ENCODE results near the gene ERVK3-1.

The ERVK3-1 gene

DNA sequence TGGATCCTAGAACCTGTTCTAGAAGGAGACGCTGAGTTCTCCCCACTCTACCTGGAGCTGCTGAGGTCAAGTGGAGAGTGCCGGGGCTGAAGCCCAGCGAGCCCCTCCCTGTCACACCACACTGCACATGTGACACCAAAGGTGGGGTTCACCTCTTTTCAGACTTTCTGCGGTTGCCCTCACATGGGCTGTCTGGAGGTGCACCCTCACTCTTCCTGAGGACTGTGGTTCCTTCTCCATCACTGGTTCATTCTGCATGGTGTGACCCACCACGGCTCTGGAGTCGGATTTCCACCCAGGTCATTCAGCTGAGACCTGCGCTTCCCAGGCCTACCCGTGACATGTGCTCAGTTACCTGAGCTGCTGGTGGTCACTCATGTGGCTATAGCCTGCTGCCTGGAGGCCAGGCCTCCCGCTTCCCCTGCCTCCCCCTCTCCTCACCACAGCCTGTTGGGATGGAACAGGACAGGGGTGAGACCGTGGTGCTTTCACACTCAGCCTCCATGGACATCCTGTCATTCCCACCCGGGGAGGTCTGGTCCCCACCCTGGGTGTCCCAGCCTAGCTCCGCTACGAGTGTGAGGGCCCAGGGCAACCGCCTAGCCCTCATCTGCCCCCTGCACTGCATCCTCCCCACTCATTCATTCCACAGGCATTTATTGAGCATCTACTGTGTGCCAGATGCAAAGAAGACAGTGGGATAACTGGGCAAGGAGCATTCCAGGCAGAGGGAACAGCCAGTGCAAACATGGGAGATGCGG is 48.7 kb downstream of the ERVK3-1 start:
- H3K4me3 ChIP-seq (replicated peaks; ENCODE audit: low read depth, low read length): no peak overlapping the region
- no peak for DNase-seq (ENCODE audit: extremely low read depth, low read depth)
- TF ChIP-seq, protein P1, sequence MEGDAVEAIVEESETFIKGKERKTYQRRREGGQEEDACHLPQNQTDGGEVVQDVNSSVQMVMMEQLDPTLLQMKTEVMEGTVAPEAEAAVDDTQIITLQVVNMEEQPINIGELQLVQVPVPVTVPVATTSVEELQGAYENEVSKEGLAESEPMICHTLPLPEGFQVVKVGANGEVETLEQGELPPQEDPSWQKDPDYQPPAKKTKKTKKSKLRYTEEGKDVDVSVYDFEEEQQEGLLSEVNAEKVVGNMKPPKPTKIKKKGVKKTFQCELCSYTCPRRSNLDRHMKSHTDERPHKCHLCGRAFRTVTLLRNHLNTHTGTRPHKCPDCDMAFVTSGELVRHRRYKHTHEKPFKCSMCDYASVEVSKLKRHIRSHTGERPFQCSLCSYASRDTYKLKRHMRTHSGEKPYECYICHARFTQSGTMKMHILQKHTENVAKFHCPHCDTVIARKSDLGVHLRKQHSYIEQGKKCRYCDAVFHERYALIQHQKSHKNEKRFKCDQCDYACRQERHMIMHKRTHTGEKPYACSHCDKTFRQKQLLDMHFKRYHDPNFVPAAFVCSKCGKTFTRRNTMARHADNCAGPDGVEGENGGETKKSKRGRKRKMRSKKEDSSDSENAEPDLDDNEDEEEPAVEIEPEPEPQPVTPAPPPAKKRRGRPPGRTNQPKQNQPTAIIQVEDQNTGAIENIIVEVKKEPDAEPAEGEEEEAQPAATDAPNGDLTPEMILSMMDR (IDR thresholded peaks at IDR 0.05; ENCODE audit: low read depth, low read length, missing control alignments): no peak

DNA sequence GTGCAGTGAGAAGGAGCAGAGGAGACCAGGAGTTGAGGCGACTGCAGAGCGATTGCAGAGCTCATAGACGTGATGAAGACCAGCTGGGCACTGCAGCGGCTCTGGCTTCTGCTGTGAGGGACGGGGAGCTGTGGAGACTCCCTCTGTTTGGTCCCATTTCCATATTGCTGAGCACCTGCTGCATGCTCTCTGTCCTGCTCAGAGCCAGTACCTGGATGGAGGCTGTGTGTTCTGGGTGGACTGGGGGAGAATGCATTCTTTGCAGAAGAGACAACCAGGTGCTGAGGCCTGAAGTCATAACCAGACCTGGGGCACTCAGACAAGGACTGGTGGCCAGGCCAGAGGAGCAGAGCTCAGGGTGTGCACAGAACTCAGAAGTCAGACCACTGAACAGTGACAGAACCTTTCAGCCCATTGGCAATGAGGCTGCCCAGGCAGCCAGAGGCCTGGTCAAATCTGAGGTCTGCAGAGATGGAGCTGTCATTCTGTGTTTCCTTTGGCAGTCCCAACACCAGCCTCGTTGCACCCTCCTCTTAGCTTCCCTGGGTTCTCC is 49.4 kb downstream of the ERVK3-1 start:
- no peak for DNase-seq (ENCODE audit: extremely low read depth, low read depth)
- H3K4me3 ChIP-seq (replicated peaks; ENCODE audit: low read depth, low read length): no peak overlapping the region
- TF ChIP-seq, protein P1 (IDR thresholded peaks at IDR 0.05; ENCODE audit: low read depth, low read length, missing control alignments): no peak

DNA sequence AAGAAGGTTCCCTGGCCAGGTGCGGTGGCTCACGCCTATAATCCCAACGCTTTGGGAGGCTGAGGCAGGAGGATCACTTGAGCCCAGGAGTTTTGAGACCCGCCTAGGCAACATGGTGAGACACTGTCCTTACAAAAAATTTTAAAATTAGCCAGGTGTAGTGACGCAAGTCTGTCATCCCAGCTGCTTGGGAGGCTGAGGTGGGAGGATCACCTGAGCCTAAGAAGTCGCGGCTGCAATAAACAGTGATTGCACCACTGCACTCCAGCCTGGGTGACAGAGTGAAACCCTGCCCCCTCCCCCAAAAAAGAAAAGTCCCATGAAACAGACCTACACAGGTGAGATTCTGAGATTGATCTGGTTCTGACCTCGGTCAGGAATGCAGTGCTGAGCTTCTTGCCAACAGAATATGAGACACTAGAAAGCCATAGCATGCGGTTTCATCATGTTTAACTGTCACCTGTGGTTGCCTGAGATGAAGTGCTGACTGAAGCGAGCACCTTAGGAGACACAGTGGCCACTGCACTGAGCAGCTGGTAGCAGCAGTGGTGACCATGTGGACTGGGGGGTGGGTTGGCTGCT is 50.1 kb downstream of the ERVK3-1 start:
- no peak overlapping the region for H3K4me3 ChIP-seq (replicated peaks; ENCODE audit: low read depth, low read length)
- TF ChIP-seq, protein P1 (IDR thresholded peaks at IDR 0.05; ENCODE audit: low read depth, low read length, missing control alignments): no peak
- DNase-seq (ENCODE audit: extremely low read depth, low read depth): no peak

DNA sequence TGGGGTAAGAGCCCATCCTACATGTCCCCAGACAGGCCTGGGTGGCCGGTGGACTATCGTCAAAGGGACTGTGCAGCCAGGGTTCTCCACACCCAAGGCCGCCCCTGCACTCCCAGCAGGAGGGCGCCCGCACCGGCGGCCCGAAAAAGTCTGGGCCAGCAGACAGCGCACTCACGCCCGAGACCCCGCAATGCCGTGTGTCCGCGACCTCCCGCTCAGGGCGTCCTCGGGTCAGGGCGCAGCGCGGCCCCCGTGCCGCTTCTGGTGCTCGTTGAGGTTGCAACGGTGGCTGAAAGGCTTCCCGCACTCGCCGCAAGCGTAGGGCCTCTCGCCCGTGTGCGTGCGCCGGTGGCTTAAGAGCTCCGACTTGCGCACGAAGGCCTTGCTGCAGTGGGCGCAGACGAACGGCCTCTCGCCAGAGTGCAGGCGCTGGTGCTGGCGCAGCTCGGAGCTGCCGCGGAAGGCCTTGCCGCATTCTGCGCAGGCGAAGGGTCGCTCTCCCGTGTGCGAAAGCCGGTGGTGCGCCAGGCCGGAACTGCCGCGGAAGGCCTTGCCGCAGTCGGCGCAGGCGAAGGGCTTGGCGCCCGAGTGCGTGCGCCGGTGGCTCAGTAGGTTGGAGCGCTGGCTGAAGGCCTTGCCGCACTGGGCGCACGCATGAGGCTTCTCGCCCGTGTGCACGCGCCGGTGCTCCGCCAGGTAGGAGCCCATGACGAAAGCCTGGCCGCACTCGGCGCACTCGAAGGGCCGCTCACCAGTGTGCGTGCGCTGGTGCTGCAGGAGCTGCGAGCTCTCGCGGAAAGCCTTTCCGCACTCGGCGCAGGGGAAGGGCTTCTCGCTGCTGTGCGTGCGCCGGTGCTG is 51.0 kb downstream of the ERVK3-1 start:
- peak overlapping the region; percentile 30 for H3K4me3 ChIP-seq (replicated peaks; ENCODE audit: low read depth, low read length)
- TF ChIP-seq, protein P1 (IDR thresholded peaks at IDR 0.05; ENCODE audit: low read depth, low read length, missing control alignments): no peak
- no peak for DNase-seq (ENCODE audit: extremely low read depth, low read depth)

DNA sequence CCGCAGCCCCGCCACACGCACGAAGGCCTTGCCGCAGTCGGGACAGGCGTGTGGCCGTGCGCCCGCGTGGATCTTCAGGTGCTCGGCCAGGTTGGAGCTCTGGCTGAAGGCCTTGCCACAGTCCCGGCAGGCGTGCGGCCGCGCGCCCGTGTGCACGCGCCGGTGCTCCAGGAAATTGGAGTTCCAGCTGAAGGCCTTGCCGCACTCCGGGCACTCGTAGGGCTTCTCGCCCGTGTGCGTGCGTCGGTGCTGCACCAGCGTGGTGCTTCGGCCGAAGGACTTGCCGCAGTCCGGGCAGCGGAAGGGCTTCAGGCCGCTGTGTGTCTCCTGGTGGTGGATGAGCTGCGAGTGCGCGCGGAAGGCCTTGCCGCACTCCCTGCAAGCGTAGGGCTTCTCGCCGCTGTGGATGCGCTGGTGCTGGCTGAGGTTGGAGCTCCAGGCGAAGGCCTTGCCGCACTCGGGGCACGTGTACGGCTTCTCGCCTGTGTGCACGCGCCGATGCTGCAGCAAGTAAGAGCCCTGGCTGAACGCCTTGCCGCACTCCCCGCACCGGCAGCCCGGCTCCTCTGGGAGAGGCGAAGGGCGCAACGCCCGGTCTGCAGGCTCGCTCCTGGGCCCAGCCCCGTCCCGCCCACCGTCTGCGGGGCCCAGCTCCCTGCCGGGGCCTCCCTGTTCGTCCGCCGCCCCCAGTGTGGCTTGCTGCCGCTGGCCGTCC is 51.7 kb downstream of the ERVK3-1 start:
- TF ChIP-seq, protein P1 (IDR thresholded peaks at IDR 0.05; ENCODE audit: low read depth, low read length, missing control alignments): no peak
- peak overlapping the region; percentile 30 for H3K4me3 ChIP-seq (replicated peaks; ENCODE audit: low read depth, low read length)
- DNase-seq (ENCODE audit: extremely low read depth, low read depth): no peak
